ENCODE data around the gene PPP1R27. TPM values are rescaled to one million over a fixed set of nuclear protein-coding genes. Genes with fewer than 3 reads are reported as not detected.

The PPP1R27 gene
- total RNA-seq, 1 donor from 2014 or later = not detected

GRCh38 chr17:81863833-81864768, 29.3 kb upstream of the PPP1R27 start:
- DNase-seq (ENCODE audit: low read depth) = no peak
- H3K36me3 ChIP-seq (ENCODE audit: control insufficient read depth, insufficient read depth, low read length) = peaks cover 30% of the 10 kb centered on the region
- TF ChIP-seq CTCF (IDR thresholded peaks at IDR 0.05; ENCODE audit: insufficient read depth, low read length, severe bottlenecking) = no peak
- no peak for FAIRE-seq
- no peaks in the 10 kb centered on the region for H3K27me3 ChIP-seq (ENCODE audit: control insufficient read depth, insufficient read depth, low read length)
- H3K4me3 ChIP-seq (ENCODE audit: low read depth, low read length) = no peak overlapping the region

GRCh38 chr17:81863123-81863675, 28.3 kb upstream of the PPP1R27 start:
- no peak overlapping the region for H3K4me3 ChIP-seq (ENCODE audit: low read depth, low read length)
- peaks cover 32% of the 10 kb centered on the region for H3K36me3 ChIP-seq (ENCODE audit: control insufficient read depth, insufficient read depth, low read length)
- TF ChIP-seq CTCF (IDR thresholded peaks at IDR 0.05; ENCODE audit: insufficient read depth, low read length, severe bottlenecking) = no peak
- H3K27me3 ChIP-seq (ENCODE audit: control insufficient read depth, insufficient read depth, low read length) = no peaks in the 10 kb centered on the region
- DNase-seq (ENCODE audit: low read depth) (no peak), FAIRE-seq (no peak)

GRCh38 chr17:81860756-81861568, 26.1 kb upstream of the PPP1R27 start:
- DNase-seq (ENCODE audit: low read depth) (peak; percentile 100), FAIRE-seq (peak; percentile 94)
- Histone ChIP-seq H3K36me3 (ENCODE audit: control insufficient read depth, insufficient read depth, low read length) (peaks cover 33% of the 10 kb centered on the region), H3K4me3 (ENCODE audit: low read depth, low read length) (peak overlapping the region; percentile 76), H3K27me3 (ENCODE audit: control insufficient read depth, insufficient read depth, low read length) (no peaks in the 10 kb centered on the region)
- TF ChIP-seq CTCF (IDR thresholded peaks at IDR 0.05; ENCODE audit: insufficient read depth, low read length, severe bottlenecking) = no peak

GRCh38 chr17:81859906-81860755, 25.3 kb upstream of the PPP1R27 start, which contains the start of gene P4HB:
TSS of gene P4HB (minus strand) at chr17:81860535. CDS start at chr17:81860471, 64 bp downstream.
- peaks cover 29% of the 10 kb centered on the region for H3K36me3 ChIP-seq (ENCODE audit: control insufficient read depth, insufficient read depth, low read length)
- no peak for DNase-seq (ENCODE audit: low read depth)
- H3K27me3 ChIP-seq (ENCODE audit: control insufficient read depth, insufficient read depth, low read length) = no peaks in the 10 kb centered on the region
- TF ChIP-seq CTCF (IDR thresholded peaks at IDR 0.05; ENCODE audit: insufficient read depth, low read length, severe bottlenecking) = no peak
- no peak for FAIRE-seq
- peak within 1 kb of the TSS; percentile 81 for H3K4me3 ChIP-seq (ENCODE audit: low read depth, low read length)

Data from bronchial epithelial cell (primary cell).